ENCODE data around the gene SON. TPM values are rescaled to one million over a fixed set of nuclear protein-coding genes. Genes with fewer than 3 reads are reported as not detected.

The SON gene
- total RNA-seq, 2 experiments from 2014 or later, result 243 to 352 TPM

GRCh38 chr21:33551664-33552063, 8.8 kb downstream of the SON start:
- Histone ChIP-seq H4K20me1 (ENCODE audit: insufficient read depth, low read length) (peaks cover 31% of the 10 kb centered on the region), H3K27ac (ENCODE audit: low read depth, low read length, poor library complexity, severe bottlenecking) (no peak overlapping the region), H3K4me3 (ENCODE audit: low read depth, low read length, poor library complexity, severe bottlenecking) (no peak overlapping the region), H3K9me3 (ENCODE audit: low read length) (no peaks in the 10 kb centered on the region), H2AFZ (ENCODE audit: low read length) (no peak overlapping the region), H3K4me2 (ENCODE audit: low read length) (no peak overlapping the region), H3K36me3 (ENCODE audit: insufficient read depth, low read length) (peaks cover 100% of the 10 kb centered on the region), H3K9me2 (ENCODE audit: insufficient read depth, low read length) (no peaks in the 10 kb centered on the region), H3K4me1 (ENCODE audit: insufficient read depth, low read length, poor library complexity, severe bottlenecking) (no peaks in the 10 kb centered on the region), H3K79me2 (ENCODE audit: insufficient read depth, low read depth, low read length) (peaks cover 99% of the 10 kb centered on the region)
- no peak for DNase-seq (ENCODE audit: low spot score)
- TF ChIP-seq, protein P1, sequence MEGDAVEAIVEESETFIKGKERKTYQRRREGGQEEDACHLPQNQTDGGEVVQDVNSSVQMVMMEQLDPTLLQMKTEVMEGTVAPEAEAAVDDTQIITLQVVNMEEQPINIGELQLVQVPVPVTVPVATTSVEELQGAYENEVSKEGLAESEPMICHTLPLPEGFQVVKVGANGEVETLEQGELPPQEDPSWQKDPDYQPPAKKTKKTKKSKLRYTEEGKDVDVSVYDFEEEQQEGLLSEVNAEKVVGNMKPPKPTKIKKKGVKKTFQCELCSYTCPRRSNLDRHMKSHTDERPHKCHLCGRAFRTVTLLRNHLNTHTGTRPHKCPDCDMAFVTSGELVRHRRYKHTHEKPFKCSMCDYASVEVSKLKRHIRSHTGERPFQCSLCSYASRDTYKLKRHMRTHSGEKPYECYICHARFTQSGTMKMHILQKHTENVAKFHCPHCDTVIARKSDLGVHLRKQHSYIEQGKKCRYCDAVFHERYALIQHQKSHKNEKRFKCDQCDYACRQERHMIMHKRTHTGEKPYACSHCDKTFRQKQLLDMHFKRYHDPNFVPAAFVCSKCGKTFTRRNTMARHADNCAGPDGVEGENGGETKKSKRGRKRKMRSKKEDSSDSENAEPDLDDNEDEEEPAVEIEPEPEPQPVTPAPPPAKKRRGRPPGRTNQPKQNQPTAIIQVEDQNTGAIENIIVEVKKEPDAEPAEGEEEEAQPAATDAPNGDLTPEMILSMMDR (conservative IDR thresholded peaks at IDR 0.05; ENCODE audit: low read length), result no peak
- TF ChIP-seq EZH2phosphoT487 (IDR thresholded peaks at IDR 0.05; ENCODE audit: borderline replicate concordance, low read depth, low read length), result no peak
- BruUV-seq (replicated peaks), result no TSS peak
- intact Hi-C loops (cut with micrococcal nuclease; ENCODE audit: unreplicated experiment), result no loop called here
- ChIA-PET CTCF (ENCODE audit: unreplicated experiment) (no interaction called here), POLR2A (interaction anchor here (0.6 to 1.3 kb wide), 3 partner anchors 17 to 47 kb away, joined by 3 read pairs; no protein-coding TSS in a partner anchor)

GRCh38 chr21:33552093-33552998, 9.5 kb downstream of the SON start:
- no peak overlapping the region for H3K27ac ChIP-seq (ENCODE audit: low read depth, low read length, poor library complexity, severe bottlenecking)
- H3K79me2 ChIP-seq (ENCODE audit: insufficient read depth, low read depth, low read length), result peaks cover 99% of the 10 kb centered on the region
- intact Hi-C loops (cut with micrococcal nuclease; ENCODE audit: unreplicated experiment), result no loop called here
- no TSS peak for BruUV-seq (replicated peaks)
- DNase-seq (ENCODE audit: low spot score), result no peak
- peaks cover 100% of the 10 kb centered on the region for H3K36me3 ChIP-seq (ENCODE audit: insufficient read depth, low read length)
- no peak overlapping the region for H2AFZ ChIP-seq (ENCODE audit: low read length)
- CTCF ChIA-PET (ENCODE audit: unreplicated experiment), result no interaction called here
- POLR2A ChIA-PET, result no interaction called here
- TF ChIP-seq, protein P1 (conservative IDR thresholded peaks at IDR 0.05; ENCODE audit: low read length), result no peak
- TF ChIP-seq EZH2phosphoT487 (IDR thresholded peaks at IDR 0.05; ENCODE audit: borderline replicate concordance, low read depth, low read length), result no peak
- no peak overlapping the region for H3K4me3 ChIP-seq (ENCODE audit: low read depth, low read length, poor library complexity, severe bottlenecking)
- no peaks in the 10 kb centered on the region for H3K9me3 ChIP-seq (ENCODE audit: low read length)
- H4K20me1 ChIP-seq (ENCODE audit: insufficient read depth, low read length), result peaks cover 31% of the 10 kb centered on the region
- no peaks in the 10 kb centered on the region for H3K4me1 ChIP-seq (ENCODE audit: insufficient read depth, low read length, poor library complexity, severe bottlenecking)
- H3K4me2 ChIP-seq (ENCODE audit: low read length), result no peak overlapping the region
- no peaks in the 10 kb centered on the region for H3K9me2 ChIP-seq (ENCODE audit: insufficient read depth, low read length)

DNA sequence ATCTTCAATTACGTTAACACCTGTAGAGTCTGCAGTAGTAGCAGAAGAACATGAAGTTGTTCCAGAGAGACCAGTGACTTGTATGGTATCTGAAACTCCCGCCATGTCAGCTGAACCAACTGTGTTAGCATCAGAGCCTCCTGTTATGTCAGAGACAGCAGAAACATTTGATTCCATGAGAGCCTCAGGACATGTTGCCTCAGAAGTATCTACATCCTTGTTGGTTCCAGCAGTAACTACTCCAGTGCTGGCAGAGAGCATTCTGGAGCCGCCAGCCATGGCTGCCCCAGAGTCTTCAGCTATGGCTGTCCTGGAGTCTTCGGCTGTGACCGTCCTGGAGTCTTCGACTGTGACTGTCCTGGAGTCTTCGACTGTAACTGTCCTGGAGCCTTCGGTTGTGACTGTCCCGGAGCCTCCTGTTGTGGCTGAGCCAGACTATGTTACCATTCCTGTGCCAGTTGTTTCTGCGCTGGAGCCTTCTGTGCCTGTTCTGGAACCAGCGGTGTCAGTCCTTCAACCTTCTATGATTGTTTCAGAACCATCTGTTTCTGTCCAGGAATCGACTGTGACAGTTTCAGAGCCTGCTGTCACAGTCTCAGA, 10.3 kb downstream of the SON start:
- TF ChIP-seq EZH2phosphoT487 (IDR thresholded peaks at IDR 0.05; ENCODE audit: borderline replicate concordance, low read depth, low read length), result no peak
- TF ChIP-seq, protein P1 (conservative IDR thresholded peaks at IDR 0.05; ENCODE audit: low read length), result no peak
- H3K27ac ChIP-seq (ENCODE audit: low read depth, low read length, poor library complexity, severe bottlenecking), result no peak overlapping the region
- POLR2A ChIA-PET, result no interaction called here
- no peaks in the 10 kb centered on the region for H3K4me1 ChIP-seq (ENCODE audit: insufficient read depth, low read length, poor library complexity, severe bottlenecking)
- H3K4me2 ChIP-seq (ENCODE audit: low read length), result no peak overlapping the region
- DNase-seq (ENCODE audit: low spot score), result no peak
- H4K20me1 ChIP-seq (ENCODE audit: insufficient read depth, low read length), result peaks cover 31% of the 10 kb centered on the region
- no TSS peak for BruUV-seq (replicated peaks)
- H3K36me3 ChIP-seq (ENCODE audit: insufficient read depth, low read length), result peaks cover 100% of the 10 kb centered on the region
- intact Hi-C loops (cut with micrococcal nuclease; ENCODE audit: unreplicated experiment), result no loop called here
- H2AFZ ChIP-seq (ENCODE audit: low read length), result no peak overlapping the region
- no peaks in the 10 kb centered on the region for H3K9me2 ChIP-seq (ENCODE audit: insufficient read depth, low read length)
- CTCF ChIA-PET (ENCODE audit: unreplicated experiment), result no interaction called here
- H3K9me3 ChIP-seq (ENCODE audit: low read length), result no peaks in the 10 kb centered on the region
- H3K4me3 ChIP-seq (ENCODE audit: low read depth, low read length, poor library complexity, severe bottlenecking), result no peak overlapping the region
- peaks cover 99% of the 10 kb centered on the region for H3K79me2 ChIP-seq (ENCODE audit: insufficient read depth, low read depth, low read length)
